ENCODE measurements around the gene AHCY. TPM values are rescaled to one million over a fixed set of nuclear protein-coding genes. Genes with fewer than 3 reads are reported as not detected.

The AHCY gene
- total and polyA plus RNA-seq, 2 donors (not counting 1 experiment from before 2014, with no cell fraction given), result 68.4 to 78.3 TPM

- TF ChIP-seq EZH2 (IDR thresholded peaks at IDR 0.05; ENCODE audit: low read length, missing control alignments) (no peak), CTCF (conservative IDR thresholded peaks at IDR 0.05 in 1 of 2, IDR thresholded peaks at IDR 0.05 in 1 of 2; ENCODE audit: low read depth in 1 of 2, low read length in 2 of 2) (no peak)
- peak in 1 of 2 donors; percentile 34 for DNase-seq (ENCODE audit: low read depth in 2 of 2)
- H3K79me2 ChIP-seq (ENCODE audit: control insufficient read depth, insufficient read depth, low read length), result no peaks in the 10 kb centered on the region
- no peaks in the 10 kb centered on the region for H3K27me3 ChIP-seq (ENCODE audit: control insufficient read depth, insufficient read depth, low read length)
- H4K20me1 ChIP-seq (ENCODE audit: control insufficient read depth, extremely low read depth, insufficient read depth, low read length), result no peaks in the 10 kb centered on the region
- H3K4me2 ChIP-seq (ENCODE audit: extremely low read depth, insufficient read depth, low read length), result no peak overlapping the region
- H3K36me3 ChIP-seq (ENCODE audit: control insufficient read depth, insufficient read depth, low read length), result no peaks in the 10 kb centered on the region
- H2AFZ ChIP-seq (ENCODE audit: low read length), result no peak overlapping the region
- no peak overlapping the region for H3K9ac ChIP-seq (ENCODE audit: insufficient read depth, low read length)
- H3K4me3 ChIP-seq (replicated peaks in 1 of 4; ENCODE audit: control extremely low read depth in 1 of 4, insufficient read depth in 1 of 4, low read depth in 3 of 4, low read length in 4 of 4), result no peak overlapping the region
- H3K9me3 ChIP-seq (ENCODE audit: control insufficient read depth, insufficient read depth, low read depth, low read length), result no peaks in the 10 kb centered on the region
- no peaks in the 10 kb centered on the region for H3K4me1 ChIP-seq (ENCODE audit: control insufficient read depth, extremely low read depth, insufficient read depth, low read length)
- H3K27ac ChIP-seq (ENCODE audit: insufficient read depth, low read length), result no peak overlapping the region
Observed at GRCh38 chr20:34269996-34270627, 33.0 kb downstream of the AHCY start.

- Histone ChIP-seq H3K4me1 (ENCODE audit: control insufficient read depth, extremely low read depth, insufficient read depth, low read length) (no peaks in the 10 kb centered on the region), H4K20me1 (ENCODE audit: control insufficient read depth, extremely low read depth, insufficient read depth, low read length) (no peaks in the 10 kb centered on the region), H3K9me3 (ENCODE audit: control insufficient read depth, insufficient read depth, low read depth, low read length) (no peaks in the 10 kb centered on the region), H3K4me3 (replicated peaks in 1 of 4; ENCODE audit: control extremely low read depth in 1 of 4, insufficient read depth in 1 of 4, low read depth in 3 of 4, low read length in 4 of 4) (peak overlapping the region; percentile 27 to 52 (median 42)), H3K27ac (ENCODE audit: insufficient read depth, low read length) (no peak overlapping the region), H3K79me2 (ENCODE audit: control insufficient read depth, insufficient read depth, low read length) (no peaks in the 10 kb centered on the region), H2AFZ (ENCODE audit: low read length) (peak overlapping the region; percentile 35), H3K4me2 (ENCODE audit: extremely low read depth, insufficient read depth, low read length) (peak overlapping the region; percentile 92), H3K27me3 (ENCODE audit: control insufficient read depth, insufficient read depth, low read length) (no peaks in the 10 kb centered on the region), H3K36me3 (ENCODE audit: control insufficient read depth, insufficient read depth, low read length) (no peaks in the 10 kb centered on the region), H3K9ac (ENCODE audit: insufficient read depth, low read length) (no peak overlapping the region)
- DNase-seq (ENCODE audit: low read depth in 2 of 2), result peak; percentile 19 to 49
- no peak for TF ChIP-seq EZH2 (IDR thresholded peaks at IDR 0.05; ENCODE audit: low read length, missing control alignments)
- TF ChIP-seq CTCF (conservative IDR thresholded peaks at IDR 0.05 in 1 of 2, IDR thresholded peaks at IDR 0.05 in 1 of 2; ENCODE audit: low read depth in 1 of 2, low read length in 2 of 2), result no peak
Observed at GRCh38 chr20:34268851-34269636, 34.1 kb downstream of the AHCY start.

- no peak for TF ChIP-seq EZH2 (IDR thresholded peaks at IDR 0.05; ENCODE audit: low read length, missing control alignments)
- TF ChIP-seq CTCF (conservative IDR thresholded peaks at IDR 0.05 in 1 of 2, IDR thresholded peaks at IDR 0.05 in 1 of 2; ENCODE audit: low read depth in 1 of 2, low read length in 2 of 2), result no peak
- no peaks in the 10 kb centered on the region for H3K27me3 ChIP-seq (ENCODE audit: control insufficient read depth, insufficient read depth, low read length)
- DNase-seq (ENCODE audit: low read depth in 2 of 2), result no peak
Observed at GRCh38 chr20:34268145-34268544, 35.0 kb downstream of the AHCY start.

More at GRCh38 chr20:34268145-34268544, 35.0 kb downstream of the AHCY start:
- Histone ChIP-seq H3K4me3 (replicated peaks in 1 of 4; ENCODE audit: control extremely low read depth in 1 of 4, insufficient read depth in 1 of 4, low read depth in 3 of 4, low read length in 4 of 4) (no peak overlapping the region), H3K27ac (ENCODE audit: insufficient read depth, low read length) (no peak overlapping the region), H3K4me2 (ENCODE audit: extremely low read depth, insufficient read depth, low read length) (no peak overlapping the region), H3K4me1 (ENCODE audit: control insufficient read depth, extremely low read depth, insufficient read depth, low read length) (no peaks in the 10 kb centered on the region), H3K79me2 (ENCODE audit: control insufficient read depth, insufficient read depth, low read length) (no peaks in the 10 kb centered on the region), H3K36me3 (ENCODE audit: control insufficient read depth, insufficient read depth, low read length) (no peaks in the 10 kb centered on the region), H4K20me1 (ENCODE audit: control insufficient read depth, extremely low read depth, insufficient read depth, low read length) (no peaks in the 10 kb centered on the region), H2AFZ (ENCODE audit: low read length) (no peak overlapping the region), H3K9me3 (ENCODE audit: control insufficient read depth, insufficient read depth, low read depth, low read length) (no peaks in the 10 kb centered on the region), H3K9ac (ENCODE audit: insufficient read depth, low read length) (no peak overlapping the region)
